ENCODE results near the gene TCN2.

- TF ChIP-seq CTCF (conservative IDR thresholded peaks at IDR 0.05; ENCODE audit: low read depth, low read length) = no peak
- no peak for TF ChIP-seq EZH2 (IDR thresholded peaks at IDR 0.05; ENCODE audit: borderline replicate concordance, low read depth, low read length, poor library complexity, severe bottlenecking)
Measured at GRCh38 chr22:30675436-30675835, 68.5 kb downstream of the TCN2 start.

Data from A673 (cell line).